GM19397 (cell line): ENCODE measurements around the gene EHMT1.
A peak's percentile ranks its signal among the peaks of the same experiment; 100 is the strongest.
"Not testable (repeated sequence)": the region's sequence is repeated elsewhere in the genome, so short reads cannot be mapped to it uniquely, and the experiment has no call there.

Experiments
- ATAC-seq: cut with Tn5 transposase; IDR thresholded peaks from one replicate; pipeline ENCODE4 v1.9.1; 2021; ENCODE audit warnings: mild to moderate bottlenecking, moderate library complexity; ENCODE audit not compliant: unreplicated experiment

EHMT1 gene

GRCh38 chr9:137800196-137801022 lies 181.6 kb downstream of the EHMT1 start:
- no peak for ATAC-seq

DNA sequence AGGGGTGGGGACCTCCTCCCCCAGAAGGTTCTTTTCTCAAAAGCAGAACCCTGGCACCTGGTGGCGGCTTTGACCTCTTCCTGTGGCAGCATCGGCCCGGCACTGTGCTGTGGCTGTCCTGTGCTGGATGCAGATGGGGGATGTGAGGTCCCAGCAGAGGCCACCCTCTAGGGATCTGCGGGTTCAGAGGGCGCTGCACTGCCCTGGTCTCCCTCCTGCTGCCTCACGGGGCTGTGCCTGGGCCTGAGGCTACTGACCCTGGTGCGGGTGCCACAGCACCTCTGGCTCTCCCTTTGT lies 182.2 kb downstream of the EHMT1 start:
- ATAC-seq: no peak

GRCh38 chr9:137802021-137802420 lies 183.2 kb downstream of the EHMT1 start:
- ATAC-seq: no peak

DNA sequence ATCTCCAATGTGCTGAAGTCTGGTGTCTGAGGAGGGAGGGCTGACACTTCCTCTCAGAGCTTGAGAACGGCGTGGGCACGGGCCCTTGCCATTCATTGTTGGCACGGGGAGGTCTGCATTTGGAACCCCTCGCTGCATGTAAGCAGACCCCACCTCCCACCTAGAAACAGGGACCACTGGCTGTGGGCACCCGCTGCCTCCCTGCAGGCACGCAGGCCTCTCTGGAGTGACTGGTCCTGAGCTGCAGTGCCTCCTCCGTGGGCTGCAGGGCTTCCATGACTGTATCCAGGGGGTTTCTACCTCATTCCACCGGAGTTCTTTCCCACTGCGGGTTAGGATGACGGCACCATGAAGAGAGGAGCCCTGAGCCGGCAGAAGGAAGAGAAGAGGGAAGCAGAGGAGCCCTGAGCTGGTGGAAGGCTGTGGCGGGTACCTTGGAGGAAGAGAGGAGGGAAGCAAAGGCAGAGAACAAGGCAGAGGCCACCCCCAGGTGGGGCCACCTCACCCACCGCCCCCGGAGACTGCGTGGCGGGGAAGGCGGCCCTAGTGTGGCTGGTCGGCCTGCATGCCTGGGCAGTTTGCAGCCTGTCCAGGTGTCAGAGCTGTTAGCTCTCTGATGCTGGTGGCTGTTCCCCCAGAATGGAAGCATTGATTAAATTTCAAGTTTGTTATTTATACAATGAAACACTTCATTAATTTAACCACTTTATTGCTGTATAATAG lies 183.9 kb downstream of the EHMT1 start:
- no peak for ATAC-seq

DNA sequence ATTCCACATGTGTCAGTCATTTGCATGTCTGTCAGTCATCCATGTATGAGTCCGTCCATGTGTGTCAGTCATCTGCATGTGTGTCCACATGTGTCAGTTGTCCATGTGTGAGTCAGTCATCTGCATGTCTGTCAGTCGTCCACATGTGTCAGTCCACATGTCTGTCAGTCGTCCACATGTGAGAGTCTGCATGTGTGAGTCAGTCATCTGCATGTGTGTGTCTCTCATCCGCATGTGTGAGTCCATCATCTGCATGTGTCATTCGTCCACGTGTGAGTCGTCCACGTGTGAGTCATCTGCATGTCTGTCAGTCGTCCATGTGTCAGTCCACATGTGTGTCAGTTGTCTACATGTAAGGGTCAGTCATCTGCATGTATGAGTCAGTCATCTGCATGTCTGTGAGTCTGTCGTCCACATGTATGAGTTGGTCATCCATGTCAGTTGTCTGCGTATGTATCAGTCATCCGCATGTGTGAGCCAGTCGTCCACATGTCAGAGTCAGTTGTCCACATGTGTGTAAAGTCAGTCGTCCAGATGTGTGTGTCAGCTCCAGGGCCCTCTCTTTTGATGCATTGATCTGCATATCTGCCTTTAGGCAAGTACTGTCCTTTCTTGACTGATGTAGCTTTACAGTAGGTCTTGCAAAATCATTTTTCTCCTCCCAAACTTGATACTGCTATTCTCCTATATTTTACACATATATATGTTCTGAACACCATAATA lies 186.3 kb downstream of the EHMT1 start:
- no peak for ATAC-seq

- ATAC-seq: no peak
These were observed 189.2 kb downstream of the EHMT1 start for GRCh38 chr9:137807721-137808703.

GRCh38 chr9:137809040-137809576 lies 190.3 kb downstream of the EHMT1 start:
- ATAC-seq: no peak

DNA sequence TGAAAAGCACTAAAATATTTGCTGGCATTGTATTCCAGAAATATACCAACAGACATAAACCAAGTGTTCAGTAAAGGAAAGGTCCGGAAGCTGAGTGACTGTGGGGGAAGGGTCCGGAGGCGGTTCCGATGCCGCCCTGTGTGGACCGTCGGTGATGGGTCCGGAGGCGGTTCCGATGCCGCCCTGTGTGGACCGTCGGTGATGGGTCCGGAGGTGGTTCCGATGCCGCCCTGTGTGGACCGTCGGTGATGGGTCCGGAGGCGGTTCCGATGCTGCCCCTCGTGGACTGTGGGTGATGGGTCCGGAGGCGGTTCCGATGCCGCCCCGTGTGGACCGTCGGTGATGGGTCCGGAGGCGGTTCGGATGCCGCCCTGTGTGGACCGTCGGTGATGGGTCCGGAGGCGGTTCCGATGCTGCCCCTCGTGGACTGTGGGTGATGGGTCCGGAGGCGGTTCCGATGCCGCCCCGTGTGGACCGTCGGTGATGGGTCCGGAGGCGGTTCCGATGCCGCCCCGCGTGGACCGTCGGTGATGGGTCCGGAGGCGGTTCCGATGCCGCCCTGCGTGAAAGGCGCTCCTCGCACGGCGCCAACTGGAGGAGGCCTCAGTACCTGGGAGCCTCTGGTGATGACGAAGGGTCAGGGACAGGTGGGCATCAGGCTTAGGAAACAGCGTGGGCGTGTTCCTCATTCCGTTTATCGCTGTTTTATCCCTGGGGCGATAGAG lies 191.1 kb downstream of the EHMT1 start:
- ATAC-seq: not testable (repeated sequence)

DNA sequence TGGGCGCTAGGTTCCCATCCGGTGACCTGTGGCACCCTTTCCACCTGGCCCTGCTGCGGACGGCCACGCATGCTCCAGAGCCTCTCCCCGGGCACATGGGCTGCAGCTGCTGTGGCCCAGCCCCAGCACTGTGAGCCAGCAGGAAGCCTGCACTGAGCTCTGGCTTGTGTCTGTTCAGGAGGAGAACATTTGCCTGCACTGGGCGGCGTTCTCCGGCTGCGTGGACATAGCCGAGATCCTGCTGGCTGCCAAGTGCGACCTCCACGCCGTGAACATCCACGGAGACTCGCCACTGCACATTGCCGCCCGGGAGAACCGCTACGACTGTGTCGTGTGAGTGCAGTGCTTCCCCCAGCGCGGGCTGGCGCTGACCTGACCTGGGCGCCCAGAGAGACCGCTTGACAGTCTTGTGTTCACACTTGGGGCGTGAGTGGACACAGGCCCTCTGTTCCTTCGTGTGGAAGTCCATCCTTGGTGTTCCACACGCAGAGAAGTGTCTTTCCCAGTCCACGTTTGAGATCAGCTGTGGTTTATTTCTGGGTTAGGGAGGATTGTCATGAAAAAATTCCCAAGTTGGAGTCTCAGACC lies 192.6 kb downstream of the EHMT1 start:
- no peak for ATAC-seq

GRCh38 chr9:137812356-137813023 lies 193.7 kb downstream of the EHMT1 start:
- no peak for ATAC-seq

DNA sequence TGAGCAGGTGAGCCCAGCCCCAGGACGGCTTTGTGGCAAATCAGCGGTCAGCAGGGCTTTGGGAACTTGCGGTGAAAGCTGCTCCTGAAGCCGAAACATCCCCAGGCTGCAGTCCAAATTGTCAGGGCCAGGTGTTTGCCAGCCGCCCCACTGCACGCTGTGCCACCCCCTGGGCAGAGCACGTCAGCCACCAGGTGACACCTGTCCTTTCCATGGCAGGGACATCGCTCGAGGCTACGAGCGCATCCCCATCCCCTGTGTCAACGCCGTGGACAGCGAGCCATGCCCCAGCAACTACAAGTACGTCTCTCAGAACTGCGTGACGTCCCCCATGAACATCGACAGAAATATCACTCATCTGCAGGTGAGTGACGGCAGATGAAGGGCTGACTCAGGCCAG lies 194.4 kb downstream of the EHMT1 start:
- no peak for ATAC-seq

DNA sequence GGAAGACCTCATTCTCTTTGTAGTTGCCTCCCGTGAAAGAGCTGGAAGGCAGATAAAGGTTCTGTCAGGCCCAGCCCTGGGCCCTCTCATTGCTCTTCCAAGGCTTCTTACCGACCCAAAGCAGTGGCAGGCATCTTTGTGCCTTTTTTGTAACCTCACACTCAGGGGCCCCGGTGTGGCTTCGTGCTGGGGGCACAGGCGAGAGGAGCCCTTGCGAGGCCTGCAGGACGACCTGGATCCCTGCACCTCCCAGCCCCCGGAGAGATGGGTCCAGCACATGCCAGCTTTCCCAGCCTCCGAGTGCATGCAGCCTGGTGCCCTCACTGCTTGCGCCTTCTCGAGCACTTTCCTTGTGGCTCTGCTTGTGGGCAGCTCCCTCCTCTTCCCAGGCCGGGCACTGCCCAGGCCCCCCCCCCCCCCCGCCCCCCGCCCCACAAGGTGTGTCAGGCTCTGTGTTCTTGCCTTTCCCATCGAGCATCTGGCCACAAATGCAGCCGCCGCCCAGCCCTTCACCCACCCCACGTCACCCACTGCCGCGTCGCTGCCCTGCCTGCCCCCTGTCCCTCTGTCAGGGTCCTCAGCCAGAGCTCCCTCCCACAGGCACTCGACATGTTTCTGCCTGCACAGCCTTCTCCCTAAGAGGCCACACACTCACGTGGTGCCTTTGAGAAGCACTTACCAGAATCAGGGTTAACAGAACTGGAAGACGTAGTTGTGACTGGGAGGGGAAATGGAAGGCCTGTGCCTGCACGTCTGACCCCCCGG lies 195.0 kb downstream of the EHMT1 start:
- no peak for ATAC-seq

DNA sequence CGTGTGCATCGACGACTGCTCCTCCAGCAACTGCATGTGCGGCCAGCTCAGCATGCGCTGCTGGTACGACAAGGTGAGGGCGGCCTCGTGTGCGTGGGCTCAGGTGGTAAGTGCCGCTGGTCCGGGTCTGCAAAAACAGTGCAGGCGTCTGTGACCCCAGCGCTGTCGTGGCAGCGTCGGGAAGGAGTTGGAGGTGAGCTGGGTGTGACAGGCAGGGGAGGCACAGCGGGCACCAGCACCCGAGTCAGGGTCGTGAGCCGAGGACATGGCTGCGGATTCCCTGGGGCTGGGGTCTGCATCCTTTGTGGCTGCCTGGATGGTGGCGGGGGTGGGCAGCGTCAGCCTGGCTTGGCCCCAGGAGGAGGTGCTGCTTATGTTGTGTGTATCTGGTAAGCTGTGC lies 195.6 kb downstream of the EHMT1 start:
- no peak for ATAC-seq

GRCh38 chr9:137814841-137815240 lies 196.0 kb downstream of the EHMT1 start:
- no peak for ATAC-seq

- no peak for ATAC-seq
These were observed 196.8 kb downstream of the EHMT1 start for GRCh38 chr9:137815256-137816255.

DNA sequence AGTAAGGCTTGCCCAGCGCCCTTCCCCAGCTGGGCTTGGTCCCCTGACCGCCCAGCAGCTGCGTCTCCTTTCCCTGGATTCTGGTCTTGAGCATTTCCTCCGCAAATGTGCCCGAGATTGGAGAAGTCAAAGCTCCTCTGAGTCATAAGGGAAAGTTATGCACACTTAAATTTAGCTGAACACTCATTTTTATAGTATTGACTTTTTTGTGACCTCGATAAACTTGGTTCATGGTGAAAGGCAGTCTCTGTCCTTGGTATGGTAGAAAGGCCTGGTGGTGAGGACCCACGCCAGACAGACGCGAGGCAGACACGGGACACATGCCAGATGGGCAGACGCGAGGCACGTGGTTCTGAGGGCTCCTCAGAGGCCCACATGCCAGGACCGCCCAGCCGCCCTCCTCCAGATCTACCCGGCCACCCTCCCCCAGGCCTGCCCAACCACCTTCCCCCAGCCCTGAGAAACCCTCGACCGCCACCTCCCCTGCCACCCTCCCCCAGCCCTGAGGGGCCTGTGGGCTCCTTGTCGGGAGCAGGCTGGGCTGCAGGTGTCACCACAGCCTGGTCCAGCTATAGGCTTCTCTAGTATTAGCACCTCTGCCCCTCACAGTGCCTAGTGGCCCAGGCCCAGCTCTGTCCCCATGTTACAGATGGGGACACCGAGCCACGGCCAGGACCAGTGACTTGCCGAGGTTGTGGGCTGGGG lies 197.9 kb downstream of the EHMT1 start:
- peak; percentile 46 for ATAC-seq
